NCI-H446 (cell line): Measurements from ENCODE around the gene CYLC2.
A peak's percentile ranks its signal among the peaks of the same experiment; 100 is the strongest.

Experiments
- DNase-seq, 2 experiments: peaks; one replicate each; lab custom pipeline; 2025; lab: John Stamatoyannopoulos, UW

CYLC2 gene

DNA sequence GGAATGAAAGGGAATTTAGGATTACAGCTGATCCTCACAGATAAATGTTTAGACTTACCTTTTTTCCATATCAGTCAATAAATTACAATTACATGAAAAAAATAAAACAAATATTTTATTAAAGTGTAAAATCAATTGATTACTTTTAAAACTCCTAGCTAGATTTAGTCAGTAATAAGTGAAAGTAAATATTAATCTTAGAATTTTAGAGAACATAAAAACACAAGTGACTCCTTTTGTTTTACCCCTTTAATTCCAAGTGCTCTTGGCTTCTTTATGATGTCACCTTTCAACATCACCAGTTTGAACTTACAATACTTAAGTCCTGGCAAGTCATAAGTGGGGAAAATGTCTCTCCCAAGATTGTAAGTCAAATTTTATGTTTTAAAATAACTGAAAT is at the start of gene CYLC2:
Gene CYLC2, plus strand, starts transcription at position 301 of the 400 bp plus-strand sequence. Its CDS starts 48 bp downstream, at position 349.
- no peak for DNase-seq

DNA sequence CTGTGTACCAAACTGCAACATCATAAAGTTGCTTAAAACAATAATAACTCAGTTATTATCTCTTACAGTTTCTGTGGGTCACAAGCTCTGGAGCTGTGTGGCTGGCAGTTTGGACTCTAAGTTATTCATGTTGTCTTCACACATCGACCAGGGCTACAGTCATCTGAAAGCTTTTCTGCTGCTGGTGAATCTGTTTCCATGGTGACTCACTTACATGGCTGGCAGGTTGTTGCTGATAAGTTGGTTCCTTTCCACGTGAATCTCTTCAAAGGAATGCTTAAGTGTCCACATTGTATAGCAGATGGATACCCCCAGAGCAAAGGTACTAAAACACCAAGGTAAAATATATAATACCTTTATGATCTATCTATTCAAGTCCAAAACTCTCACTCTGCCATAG is 44.8 kb upstream of the CYLC2 start:
- no peak for DNase-seq

GRCh38 chr9:102966999-102967398 is 28.1 kb upstream of the CYLC2 start:
- no peak for DNase-seq

DNA sequence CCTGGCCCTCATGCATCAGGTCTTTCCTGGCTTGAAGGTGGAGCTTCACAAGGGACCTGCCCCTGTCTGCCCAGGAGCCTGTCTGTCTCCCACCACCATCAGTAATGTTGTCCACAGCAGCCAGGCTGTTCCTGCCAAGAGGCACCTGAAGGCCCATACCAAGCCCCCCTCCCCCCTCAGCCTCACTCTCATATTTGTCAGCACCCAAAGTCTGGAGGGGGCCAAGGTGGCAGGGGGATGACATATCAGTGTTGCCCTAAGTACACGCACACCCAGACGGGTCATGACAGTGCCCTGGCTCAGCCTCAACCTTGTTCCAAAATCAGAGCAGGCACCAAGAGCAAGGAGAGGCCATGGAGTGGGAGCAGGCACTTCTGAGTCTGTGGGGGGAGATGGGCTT is 27.2 kb upstream of the CYLC2 start:
- no peak for DNase-seq

- no peak for DNase-seq
Observed at GRCh38 chr9:102972780-102973179, 22.4 kb upstream of the CYLC2 start.

- no peak for DNase-seq
Observed at GRCh38 chr9:102974530-102974929, 20.6 kb upstream of the CYLC2 start.

- DNase-seq: no peak
Observed at GRCh38 chr9:102975251-102975650, 19.9 kb upstream of the CYLC2 start.

GRCh38 chr9:102985162-102985895 is 9.8 kb upstream of the CYLC2 start:
- no peak for DNase-seq

- no peak for DNase-seq
Observed at GRCh38 chr9:102986425-102986824, 8.7 kb upstream of the CYLC2 start.

DNA sequence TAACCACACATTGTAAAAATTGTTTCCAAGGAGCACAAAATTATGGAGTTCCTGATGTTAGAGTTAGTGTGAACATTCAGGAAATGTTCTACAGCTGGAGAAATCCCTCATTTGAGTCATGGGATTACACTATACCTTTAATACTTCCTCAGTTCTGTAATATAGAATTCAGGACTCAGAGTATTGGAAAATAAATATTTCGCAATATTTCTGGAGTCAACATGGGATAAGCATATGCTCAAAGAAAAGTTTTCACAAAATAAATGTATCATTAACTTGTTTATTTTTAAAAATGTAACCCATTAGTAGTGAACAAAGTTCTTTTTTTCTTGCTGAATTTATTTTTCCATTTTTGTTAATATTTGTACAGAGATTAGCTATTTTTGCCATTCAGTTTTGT is 8.6 kb downstream of the CYLC2 start:
- DNase-seq: no peak

DNA sequence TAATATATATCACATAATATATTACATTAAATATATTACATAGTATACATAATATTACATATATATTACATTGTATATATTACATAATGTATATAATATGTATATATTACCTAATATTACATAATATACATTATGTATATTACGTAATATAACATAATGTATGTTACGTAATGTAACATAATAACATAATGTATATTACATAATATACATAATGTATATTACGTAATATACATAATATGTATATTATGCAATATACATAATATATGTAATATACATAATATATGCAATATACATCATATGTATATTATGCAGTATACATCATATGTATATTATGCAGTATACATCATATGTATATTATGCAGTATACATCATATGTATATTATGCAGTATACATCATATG is 19.1 kb downstream of the CYLC2 start:
- DNase-seq: no peak

DNA sequence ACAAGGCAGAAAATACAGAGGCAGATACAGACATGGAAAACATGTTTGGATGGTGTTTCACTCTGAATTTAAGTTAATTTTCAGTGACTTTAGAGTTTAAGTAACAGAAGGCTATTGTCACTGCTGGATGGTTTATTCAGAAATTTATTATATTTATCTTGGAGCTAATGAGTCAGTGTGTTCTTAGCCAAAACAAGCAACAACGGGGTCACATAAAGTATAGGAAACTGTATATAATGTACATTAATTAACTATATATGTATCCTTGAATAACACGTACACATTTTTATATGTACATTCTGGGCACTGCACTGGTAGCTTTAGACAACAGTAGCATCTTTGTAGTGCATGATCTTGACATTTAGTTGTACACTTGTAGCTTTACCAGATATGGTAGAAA is 30.7 kb downstream of the CYLC2 start:
- DNase-seq: no peak

DNA sequence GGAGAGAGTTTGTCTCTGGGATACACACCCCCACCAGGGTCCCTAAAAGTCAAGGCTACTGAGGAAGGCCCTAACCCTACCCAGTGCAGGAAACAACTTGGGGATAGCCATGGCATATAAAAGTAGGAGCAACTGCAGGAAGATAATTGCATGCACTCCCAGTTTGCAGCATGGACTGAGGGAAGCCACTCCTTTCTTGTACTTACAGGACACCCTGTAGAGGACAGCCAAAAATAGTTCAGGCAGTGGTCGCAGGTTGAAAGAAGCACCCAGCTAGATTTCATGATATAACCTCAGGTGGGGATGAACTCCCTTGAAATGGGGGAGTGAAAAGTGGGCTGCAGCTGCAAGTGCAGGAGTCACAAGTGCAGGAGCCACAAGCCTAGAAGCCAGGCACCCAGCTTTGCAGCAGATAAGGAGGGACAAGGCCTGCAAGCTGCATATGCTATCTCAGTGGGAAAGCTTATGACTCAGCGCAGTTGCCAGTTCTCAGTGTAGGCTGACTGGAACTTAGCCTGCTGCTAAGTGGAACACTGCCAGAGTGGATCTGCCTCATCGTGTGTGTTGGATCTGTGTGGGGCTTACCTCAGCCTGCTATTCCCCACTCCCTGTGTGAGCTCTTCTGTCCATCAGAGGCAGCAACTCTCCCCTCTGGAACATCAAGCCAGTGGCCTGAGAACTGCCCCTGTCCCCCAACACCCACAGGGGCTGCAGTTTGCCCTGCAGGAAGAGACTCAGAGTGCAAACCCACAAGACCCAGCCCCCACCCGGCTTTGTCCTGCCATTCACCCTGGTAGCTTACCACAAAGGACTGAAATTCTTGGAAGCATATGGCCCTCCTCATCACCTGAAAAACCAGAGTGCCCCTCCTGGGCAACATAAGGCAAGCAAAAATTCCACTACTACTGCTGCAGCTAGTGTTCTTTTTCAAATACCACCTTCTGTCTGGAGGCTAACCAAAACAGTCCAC is 42.7 kb downstream of the CYLC2 start:
- peak in 1 of 2 experiments; percentile 52 for DNase-seq

DNA sequence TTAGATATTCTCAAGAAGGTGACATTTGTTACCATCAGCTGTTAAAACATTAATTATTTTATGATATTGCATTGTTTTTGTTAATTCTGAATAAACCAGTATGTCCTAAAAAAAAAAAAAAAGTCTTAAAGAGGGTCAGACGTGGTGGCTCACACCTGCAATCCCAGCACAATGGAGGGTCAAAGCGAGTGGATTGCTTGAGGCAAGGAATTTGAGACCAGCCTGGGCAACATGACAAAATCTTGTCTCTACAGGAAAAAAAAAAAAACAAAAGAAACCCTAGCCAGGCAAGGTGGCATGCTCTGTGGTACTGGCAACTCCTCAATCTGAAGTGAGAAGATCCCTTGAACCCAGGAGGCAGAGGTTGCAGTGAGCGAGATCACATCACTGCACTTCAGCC is 46.8 kb downstream of the CYLC2 start:
- DNase-seq: no peak
